ENCODE measurements around the gene FPR1.

- TF ChIP-seq CTCF (IDR thresholded peaks at IDR 0.05; ENCODE audit: insufficient read depth, low read depth, low read length) (no peak), EZH2 (IDR thresholded peaks at IDR 0.05; ENCODE audit: insufficient read depth, low read length) (no peak)
Observed at GRCh38 chr19:51789061-51789795, 37.5 kb upstream of the FPR1 start.
